GM23338 (cell line): ENCODE measurements around the gene XIRP2. TPM values are rescaled to one million over a fixed set of nuclear protein-coding genes. Genes with fewer than 3 reads are reported as not detected.

ENCODE experiments used
- ATAC-seq: fragments of 200-7000 bp; cut with Tn5 transposase; 3 replicates; pipeline ENCODE4 v1.9.1; 2020
- DNase-seq: peaks from one replicate; pipeline ENCODE4 v3.0.0-alpha.2; 2015; ENCODE audit warnings: low spot score
- H2AFZ ChIP-seq: fragments of 200-600 bp; sonication (generic); 2 replicates; pipeline ENCODE4 v1.8.0; 2016; ENCODE audit warnings: antibody characterized with exemption, mild to moderate bottlenecking, moderate library complexity
- H3F3A ChIP-seq: fragments of 200-600 bp; sonication (generic); replicated peaks from 2 replicates; pipeline ENCODE4 v1.8.0; 2017; ENCODE audit warnings: antibody characterized with exemption, mixed run types, low read depth
- H3K27ac ChIP-seq: fragments of 200-600 bp; sonication (generic); 2 replicates; pipeline ENCODE4 v1.6.1; 2016; ENCODE audit warnings: low read depth
- H3K27me3 ChIP-seq: fragments of 200-600 bp; sonication (generic); 2 replicates; pipeline ENCODE4 v1.8.0; 2016; ENCODE audit warnings: mild to moderate bottlenecking, mixed run types, moderate library complexity; ENCODE audit not compliant: insufficient read depth
- H3K36me3 ChIP-seq: fragments of 200-600 bp; sonication (generic); 2 replicates; pipeline ENCODE4 v1.8.0; 2016; ENCODE audit warnings: mild to moderate bottlenecking; ENCODE audit not compliant: insufficient read depth
- H3K4me1 ChIP-seq: fragments of 200-600 bp; sonication (generic); 2 replicates; pipeline ENCODE4 v1.8.0; 2016; ENCODE audit warnings: mild to moderate bottlenecking, moderate library complexity; ENCODE audit not compliant: insufficient read depth
- H3K4me2 ChIP-seq: fragments of 200-600 bp; sonication (generic); 2 replicates; pipeline ENCODE4 v1.7.1; 2017; ENCODE audit warnings: mixed run types
- H3K4me3 ChIP-seq: fragments of 200-600 bp; sonication (generic); 2 replicates; pipeline ENCODE4 v1.6.1; 2016; ENCODE audit warnings: mixed run types
- H3K79me2 ChIP-seq: fragments of 200-600 bp; sonication (generic); replicated peaks from 2 replicates; pipeline ENCODE4 v1.8.0; 2017; ENCODE audit warnings: mild to moderate bottlenecking; ENCODE audit not compliant: insufficient read depth
- H3K9me2 ChIP-seq: fragments of 200-600 bp; sonication (generic); 2 replicates; pipeline ENCODE4 v1.8.0; 2017; ENCODE audit not compliant: insufficient read depth
- H4K20me1 ChIP-seq: fragments of 200-600 bp; sonication (generic); replicated peaks from 2 replicates; pipeline ENCODE4 v1.8.0; 2017; ENCODE audit warnings: mild to moderate bottlenecking; ENCODE audit not compliant: insufficient read depth
- H3K27ac Mint-ChIP-seq: 2 replicates; pipeline ENCODE4 v1.8.0; 2020; ENCODE audit warnings: inconsistent platforms, mild to moderate bottlenecking, moderate library complexity, mixed read lengths
- H3K27me3 Mint-ChIP-seq: 3 replicates; pipeline ENCODE4 v1.8.0; 2022; ENCODE audit warnings: low read depth, mild to moderate bottlenecking, moderate library complexity, mixed read lengths, inconsistent platforms; ENCODE audit not compliant: insufficient read depth, poor library complexity
- H3K36me3 Mint-ChIP-seq: 3 replicates; pipeline ENCODE4 v1.8.0; 2021; ENCODE audit warnings: low read depth, mild to moderate bottlenecking, inconsistent platforms, moderate library complexity, mixed read lengths
- H3K4me1 Mint-ChIP-seq: 3 replicates; pipeline ENCODE4 v1.8.0; 2020; ENCODE audit warnings: mild to moderate bottlenecking, inconsistent platforms, mixed read lengths
- H3K4me3 Mint-ChIP-seq: 3 replicates; pipeline ENCODE4 v1.8.0; 2021; ENCODE audit warnings: moderate library complexity, mild to moderate bottlenecking, inconsistent platforms, mixed read lengths
- H3K9me3 Mint-ChIP-seq: 3 replicates; pipeline ENCODE4 v1.8.0; 2020; ENCODE audit warnings: moderate library complexity, mild to moderate bottlenecking, inconsistent platforms, mixed read lengths
- REST ChIP-seq: IDR thresholded peaks from one replicate; pipeline ENCODE4 v1.6.1; 2018; ENCODE audit warnings: antibody characterized with exemption; ENCODE audit not compliant: unreplicated experiment
- ZNF462 ChIP-seq: fragments of 250-450 bp; sonication (Bioruptor Pico); IDR thresholded peaks from 2 replicates; pipeline ENCODE4 v1.5.0; 2020; ENCODE audit warnings: mild to moderate bottlenecking, moderate library complexity
- polyA plus RNA-seq: library from polyadenylated mRNA; unstranded; fragments of >200 nt; fragmentation: Nextera tagmentation; extraction: Ambion mirVana; gene quantifications from 2 replicates; pipeline ENCODE4 v1.2.1, GENCODE V29; 2016
- total RNA-seq: library from RNA; depleted of rRNA; stranded (reverse); fragments of >200 nt; shearing (Covaris generic); gene quantifications from 2 replicates; pipeline ENCODE4 v1.2.3, GENCODE V29; 2014

The XIRP2 gene
- total and polyA plus RNA-seq, 2 experiments from 2014 or later = 0.17 to 0.31 TPM

- Mint-ChIP-seq H3K4me1 (no peaks in the 10 kb centered on the region), H3K27ac (no peak overlapping the region), H3K36me3 (peaks cover 4% of the 10 kb centered on the region; the same call in 1 of the 3 replicates), H3K4me3 (no peak overlapping the region), H3K9me3 (peaks cover 5% of the 10 kb centered on the region; the same call in 1 of the 3 replicates), H3K27me3 (no peaks in the 10 kb centered on the region)
- Histone ChIP-seq H3K4me3 (no peak overlapping the region), H3K4me1 (no peaks in the 10 kb centered on the region), H3K27ac (no peak overlapping the region), H3K4me2 (no peak overlapping the region), H3F3A (no peaks in the 10 kb centered on the region), H3K79me2 (no peaks in the 10 kb centered on the region), H2AFZ (no peak overlapping the region), H4K20me1 (no peaks in the 10 kb centered on the region), H3K36me3 (peaks cover 4% of the 10 kb centered on the region; the same call in 1 of the 2 replicates), H3K9me2 (peaks cover 5% of the 10 kb centered on the region; the same call in 1 of the 2 replicates), H3K27me3 (no peaks in the 10 kb centered on the region)
- ATAC-seq = no peak
- no peak for DNase-seq
- no peak for TF ChIP-seq REST
- TF ChIP-seq ZNF462 (CRISPR knock-in tag) = no peak
Observed at GRCh38 chr2:167114018-167114417, 225.7 kb downstream of the XIRP2 start.
